Occipital lobe (tissue), 2 donors: ENCODE measurements around the gene SPOCK1. TPM values are rescaled to one million over a fixed set of nuclear protein-coding genes. Genes with fewer than 3 reads are reported as not detected.

Experiments
- DNase-seq: peaks from one replicate; lab custom pipeline; 2025; lab: John Stamatoyannopoulos, UW
- total RNA-seq: library from RNA; depleted of rRNA; stranded (reverse); fragments of >200 nt; gene quantifications from one replicate; pipeline ENCODE4 v1.2.3, GENCODE V29; 2014

SPOCK1 gene
- total RNA-seq, 1 donor from 2014 or later, result 36.7 TPM

DNA sequence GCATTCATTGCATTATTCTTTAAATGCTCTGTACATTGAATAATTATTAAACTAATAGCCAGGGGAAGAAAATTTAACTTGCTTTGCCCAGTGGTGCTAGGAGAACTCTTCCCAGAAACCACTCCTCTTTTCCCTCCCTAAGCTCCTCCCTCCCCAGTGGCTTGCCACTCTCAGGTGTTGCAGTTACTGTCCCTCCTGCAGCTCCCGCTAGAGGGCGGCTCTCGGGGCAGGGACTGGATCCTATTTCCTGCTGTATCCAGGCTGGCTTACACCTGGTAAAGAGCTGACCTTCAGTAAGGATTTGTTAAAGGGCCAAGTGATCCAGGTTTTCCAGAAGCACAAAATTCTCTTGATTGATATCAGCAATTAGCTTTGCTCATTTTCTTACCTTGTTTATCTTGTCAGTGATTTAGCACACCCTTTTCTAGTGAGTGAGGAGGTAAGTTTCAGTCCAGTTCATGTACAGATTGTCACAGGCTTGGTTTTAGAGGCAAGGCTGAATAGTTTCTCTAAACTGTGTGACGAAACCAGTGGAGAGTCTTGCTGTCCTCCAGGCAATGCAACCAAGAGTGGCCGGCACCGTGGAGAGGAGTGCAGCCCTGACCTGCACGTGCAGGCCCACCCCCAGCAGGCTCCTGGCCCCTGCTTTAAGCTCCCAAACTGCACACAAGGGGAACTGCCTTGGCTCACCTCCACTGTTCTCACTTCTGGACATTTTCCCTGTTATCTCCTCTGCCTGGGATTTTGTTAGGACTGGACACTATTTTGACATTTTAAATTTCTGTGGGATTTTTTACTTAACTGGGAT is 423.8 kb downstream of the SPOCK1 start:
- DNase-seq, result no peak

DNA sequence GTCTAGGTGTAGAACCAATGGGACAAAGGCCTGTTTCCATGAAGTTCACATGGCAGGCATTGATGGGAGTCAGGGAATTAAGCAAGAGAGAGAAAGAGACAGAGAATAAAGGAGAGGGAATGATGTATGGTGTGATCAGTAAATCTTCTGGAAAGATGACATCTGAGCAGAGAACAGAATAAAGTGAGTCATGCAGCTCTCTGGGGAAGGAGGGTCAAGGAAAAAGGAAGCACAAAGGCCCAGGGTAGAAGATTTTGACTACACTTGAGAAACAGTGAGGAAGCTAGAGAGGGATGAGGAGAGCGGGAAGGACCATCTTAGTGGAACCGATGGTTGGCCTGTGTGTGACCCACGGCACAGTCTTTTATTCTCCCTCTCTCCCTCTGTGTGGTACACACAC is 425.9 kb downstream of the SPOCK1 start:
- DNase-seq, result no peak

DNA sequence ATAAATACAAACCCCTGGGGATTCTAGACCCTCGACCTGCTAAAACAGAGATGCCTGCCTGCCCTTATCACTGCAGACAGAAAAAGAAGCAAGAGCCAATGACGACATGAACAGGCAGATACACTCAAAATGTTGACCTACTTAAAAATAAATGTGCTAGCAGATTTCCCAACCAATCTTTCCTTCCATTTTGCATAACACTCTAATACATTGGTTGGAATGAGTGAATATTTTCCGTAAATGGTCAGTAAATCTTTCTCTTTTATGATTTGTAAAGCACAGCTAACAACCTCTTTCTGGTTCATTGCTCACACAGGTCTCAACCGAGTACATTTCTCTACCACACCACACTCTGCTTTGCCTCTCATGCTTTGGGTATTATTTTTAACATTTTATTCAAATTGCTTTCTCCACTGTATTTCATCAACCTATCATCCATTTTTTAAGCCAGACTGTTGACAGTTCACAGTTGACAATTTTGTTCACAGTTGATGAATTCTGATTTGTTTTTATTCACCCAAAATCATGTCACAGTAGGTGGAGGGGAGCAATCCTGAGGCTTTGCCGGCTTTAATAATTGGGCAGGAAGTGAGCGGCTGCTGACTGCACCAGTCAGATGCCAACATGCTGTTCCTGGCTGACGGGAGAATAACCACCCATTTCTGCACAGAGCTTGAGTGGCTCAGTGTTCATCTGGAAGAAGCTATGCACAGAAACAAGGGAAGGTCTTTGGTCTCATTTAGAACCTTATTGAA is 426.6 kb downstream of the SPOCK1 start:
- DNase-seq, result no peak

DNA sequence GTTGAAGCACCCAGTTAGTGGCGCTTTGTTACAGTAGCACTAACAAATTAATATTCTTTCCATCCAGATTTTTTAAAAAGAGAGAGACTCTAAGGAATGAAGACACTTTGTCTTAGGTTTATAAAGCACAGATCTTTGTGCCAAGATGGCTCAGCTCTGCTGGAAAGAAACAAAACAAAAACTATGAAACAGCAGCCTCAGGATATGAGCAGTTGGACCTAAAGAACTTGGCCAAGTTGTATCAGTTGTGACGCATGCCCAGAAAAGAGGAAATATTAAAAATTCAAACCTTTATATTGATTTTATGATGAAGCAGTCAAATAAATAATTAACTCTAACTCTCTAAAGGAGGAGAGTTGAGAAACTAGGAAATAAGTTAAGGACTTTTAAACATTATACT is 427.2 kb downstream of the SPOCK1 start:
- no peak for DNase-seq

DNA sequence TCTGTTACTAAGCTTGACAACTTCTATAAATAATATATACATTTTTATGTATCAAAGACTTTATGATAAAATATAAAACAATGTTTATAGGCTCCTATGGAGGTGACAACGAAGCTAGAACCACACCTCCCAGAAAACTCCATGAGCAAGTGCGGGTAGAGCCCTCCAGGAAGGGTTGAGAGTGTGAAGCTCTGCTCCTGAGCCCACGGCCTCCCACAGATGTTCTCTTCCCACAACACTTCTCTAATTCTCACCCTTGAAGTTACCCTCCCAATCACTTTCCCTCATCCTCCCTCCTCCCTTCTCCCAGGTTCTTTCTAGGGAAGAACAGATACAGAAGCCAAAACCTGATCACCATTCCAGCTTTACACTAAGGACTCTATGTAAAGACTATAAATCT is 427.6 kb downstream of the SPOCK1 start:
- DNase-seq, result no peak

DNA sequence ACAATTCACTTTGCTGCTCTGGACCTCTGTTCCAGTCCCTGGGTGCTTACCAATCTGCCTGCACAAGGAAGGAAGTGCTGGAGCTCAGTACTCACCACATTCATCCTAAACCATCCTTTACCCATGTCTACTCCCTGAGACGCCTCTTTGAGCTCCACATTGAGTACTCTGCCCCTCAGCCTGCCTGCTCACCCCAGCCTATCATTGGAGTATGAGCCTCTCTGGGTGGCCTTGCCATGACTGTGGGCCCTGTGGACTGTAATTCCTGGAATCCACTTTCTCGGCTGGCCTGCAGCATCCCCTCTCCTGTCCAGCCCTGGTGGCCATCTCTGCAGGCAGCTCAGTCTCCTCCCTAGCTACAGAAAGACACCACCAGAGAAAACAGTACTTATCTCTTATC is 428.6 kb downstream of the SPOCK1 start:
- no peak for DNase-seq

- no peak for DNase-seq
Measured at GRCh38 chr5:137069358-137069757, 429.8 kb downstream of the SPOCK1 start.

DNA sequence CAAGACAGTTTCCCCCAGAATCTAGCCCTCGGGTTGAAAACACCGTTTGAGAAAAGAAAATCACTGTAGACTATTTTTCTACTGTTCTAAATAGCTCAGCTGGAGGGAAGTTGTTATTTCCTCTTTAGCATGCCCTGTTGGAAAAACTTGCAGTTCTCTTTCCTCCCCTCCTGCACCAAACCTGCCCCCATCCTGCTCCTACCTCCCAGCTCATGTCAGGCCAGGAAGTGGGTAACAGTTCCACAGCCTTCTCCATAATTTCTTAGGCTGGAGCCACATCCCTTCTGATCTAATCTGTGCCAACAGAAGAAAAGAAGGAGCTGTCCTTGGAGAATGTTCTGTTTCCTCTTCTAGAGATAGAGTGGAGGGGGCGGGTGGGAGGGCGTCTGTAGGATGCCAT is 437.7 kb downstream of the SPOCK1 start:
- DNase-seq, result no peak

- DNase-seq, result no peak
Measured at GRCh38 chr5:137058089-137058488, 441.0 kb downstream of the SPOCK1 start.

GRCh38 chr5:137056676-137057075 is 442.4 kb downstream of the SPOCK1 start:
- no peak for DNase-seq

DNA sequence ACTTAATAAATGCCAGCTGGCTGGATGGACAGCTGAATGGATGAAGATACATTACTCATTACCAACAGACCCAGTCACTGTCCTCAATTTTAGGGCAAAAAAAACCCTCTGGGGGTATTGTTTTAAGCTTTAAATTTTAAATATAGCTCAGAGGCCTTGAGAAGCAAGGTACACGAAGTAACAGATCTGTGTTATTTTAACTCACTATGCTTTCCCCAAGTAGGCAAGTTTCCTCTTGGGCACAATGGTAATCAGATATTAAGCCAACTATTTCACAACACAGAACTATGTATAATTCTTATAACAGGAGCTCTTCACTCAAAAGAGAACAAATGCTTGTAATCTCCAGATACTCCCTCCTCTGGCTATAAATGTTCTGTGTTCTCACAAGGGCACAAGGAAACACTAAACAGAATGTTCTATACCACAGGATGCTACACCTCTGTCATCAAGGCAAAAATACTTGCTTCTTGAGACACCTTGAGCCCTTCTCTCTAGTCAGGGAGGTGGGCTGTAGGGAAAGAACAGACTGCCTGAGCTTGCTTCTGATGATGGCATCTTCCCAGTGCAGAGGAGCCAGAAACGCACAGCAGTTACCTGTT is 443.8 kb downstream of the SPOCK1 start:
- no peak for DNase-seq

DNA sequence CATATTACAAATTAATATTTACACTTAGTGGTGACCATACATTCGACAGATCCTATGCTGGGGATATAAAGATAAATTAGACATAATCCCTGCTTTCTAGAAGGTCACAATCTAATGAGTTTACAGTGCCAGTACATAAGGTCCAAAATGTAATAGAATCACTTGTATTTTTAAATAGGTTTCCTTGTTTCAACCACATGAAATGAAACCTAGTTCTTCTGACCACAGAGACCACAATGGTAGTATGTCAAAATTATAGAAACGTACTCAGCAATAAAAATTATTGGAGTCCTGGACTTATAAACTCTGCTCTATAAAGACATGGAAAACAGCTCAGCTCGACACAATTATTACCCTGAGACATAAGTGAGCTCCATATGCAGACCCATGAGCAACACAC is 444.3 kb downstream of the SPOCK1 start:
- no peak for DNase-seq

DNA sequence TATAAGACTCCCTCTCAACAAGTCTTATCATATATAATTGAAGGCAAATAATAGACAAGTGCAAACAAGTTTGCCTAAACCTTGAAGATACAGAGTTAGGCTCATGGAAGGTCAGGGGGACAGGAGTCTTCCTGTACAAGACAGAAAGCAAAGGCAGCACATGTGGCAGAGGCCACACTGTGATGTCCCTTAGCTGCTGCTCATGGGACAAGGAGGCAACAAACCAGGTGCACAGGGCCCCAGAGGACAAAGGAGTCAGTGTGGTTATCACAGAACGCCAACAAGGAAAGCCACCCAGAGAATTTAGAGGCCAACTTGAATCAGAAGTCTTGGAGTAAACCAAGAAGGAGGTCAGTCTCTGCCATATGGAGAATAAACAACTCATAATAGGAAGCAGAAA is 444.8 kb downstream of the SPOCK1 start:
- DNase-seq, result no peak

DNA sequence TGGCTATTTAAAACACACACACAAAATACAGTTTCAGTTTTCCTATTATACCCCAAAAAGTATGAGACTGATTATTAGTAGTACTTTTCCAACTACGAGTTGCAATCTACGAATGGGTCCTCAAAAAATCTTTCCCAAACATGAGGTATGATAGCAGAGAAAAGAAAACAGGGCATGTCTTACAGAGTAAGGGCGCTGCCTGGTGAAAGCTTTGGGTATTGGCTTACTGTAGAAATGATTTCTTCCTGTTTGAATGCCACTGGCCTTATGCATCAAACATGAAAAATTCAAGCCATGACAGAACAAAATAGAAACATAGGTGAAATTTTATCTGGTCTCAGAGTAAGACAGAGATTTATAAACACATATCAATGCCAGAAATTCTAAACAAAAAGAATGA is 448.0 kb downstream of the SPOCK1 start:
- no peak for DNase-seq

- no peak for DNase-seq
Measured at GRCh38 chr5:137040641-137041340, 458.3 kb downstream of the SPOCK1 start.

DNA sequence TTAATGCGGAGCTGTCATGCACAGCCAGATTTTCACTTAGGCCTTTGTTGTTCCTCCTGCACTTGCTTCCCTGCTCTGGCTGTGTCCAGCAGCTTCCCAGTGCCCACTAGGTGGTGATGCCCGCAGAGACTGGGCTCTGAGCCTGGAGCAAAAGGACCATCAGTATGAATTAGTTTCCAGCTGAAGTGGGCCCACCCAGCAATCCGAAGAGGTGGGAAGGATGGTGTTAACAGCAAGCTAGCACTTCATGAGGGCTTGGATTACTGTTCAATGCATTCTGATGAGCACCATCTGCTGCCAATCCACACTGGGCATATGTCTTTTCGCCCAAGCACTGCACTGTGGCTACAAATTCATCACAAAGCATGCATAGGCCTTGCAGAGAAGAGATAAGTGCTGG is 459.1 kb downstream of the SPOCK1 start:
- no peak for DNase-seq

- DNase-seq, result no peak
Measured at GRCh38 chr5:137037848-137038247, 461.3 kb downstream of the SPOCK1 start.

GRCh38 chr5:137036640-137037039 is 462.5 kb downstream of the SPOCK1 start:
- DNase-seq, result no peak

- no peak for DNase-seq
Measured at GRCh38 chr5:137035480-137035878, 463.6 kb downstream of the SPOCK1 start.

- DNase-seq, result no peak
Measured at GRCh38 chr5:137034764-137035479, 464.2 kb downstream of the SPOCK1 start.

DNA sequence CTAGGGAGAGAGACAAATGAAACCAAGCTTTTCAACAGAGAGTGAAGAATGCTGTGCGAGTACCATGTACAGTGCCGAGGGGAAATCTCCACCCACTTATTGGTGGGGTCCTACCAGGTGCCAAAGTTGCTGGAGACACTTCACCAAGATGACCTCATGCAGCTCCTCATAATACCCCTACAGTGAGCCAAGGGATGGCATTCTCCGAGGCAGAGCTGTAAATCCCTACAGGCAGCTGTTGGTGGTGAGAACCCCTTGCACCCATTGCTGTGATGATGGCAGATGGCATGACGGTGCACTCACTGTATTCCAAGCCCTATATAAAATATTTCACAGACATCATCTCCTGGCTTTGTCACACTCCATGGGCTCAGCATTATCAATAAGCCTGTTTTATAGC is 464.9 kb downstream of the SPOCK1 start:
- no peak for DNase-seq
